ENCODE data around the gene CBR4. TPM values are rescaled to one million over a fixed set of nuclear protein-coding genes. Genes with fewer than 3 reads are reported as not detected.
"Not testable (repeated sequence)": the region's sequence is repeated elsewhere in the genome, so short reads cannot be mapped to it uniquely, and the experiment has no call there.

CBR4 gene
- polyA plus RNA-seq, 2 donors: 6.1 to 7.7 TPM

DNA sequence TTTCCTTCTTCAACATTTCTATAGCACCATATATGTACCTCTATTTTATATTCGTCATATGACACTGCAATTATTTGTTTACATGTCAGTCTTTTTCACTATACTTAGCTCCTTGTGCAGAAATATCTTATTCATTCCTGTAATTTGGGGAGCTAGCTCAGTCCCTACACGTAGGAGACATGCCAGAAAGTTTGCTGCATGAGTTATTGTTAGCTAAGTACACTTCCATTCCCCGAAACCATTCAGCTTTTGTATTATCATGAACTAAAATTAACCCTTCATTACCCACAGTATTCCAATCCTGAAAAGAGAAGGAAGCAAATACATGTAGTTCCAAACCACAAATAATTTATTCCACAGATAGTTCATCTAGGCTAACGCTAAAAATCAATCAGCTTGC lies 10.2 kb downstream of the CBR4 start:
- no peak overlapping the region for H3K4me3 ChIP-seq (ENCODE audit: low read depth in 1 of 2, low read length in 2 of 2)
- no peak overlapping the region for H3K27ac ChIP-seq (ENCODE audit: low read depth in 2 of 2, low read length in 1 of 2)
- H3K4me1 ChIP-seq (ENCODE audit: control insufficient read depth in 2 of 2, insufficient read depth in 2 of 2, low read length in 1 of 2): no peaks in the 10 kb centered on the region
- no peaks in the 10 kb centered on the region for H3K27me3 ChIP-seq (ENCODE audit: control insufficient read depth in 1 of 2, insufficient read depth in 2 of 2, low read length in 2 of 2)
- WGBS, 2 donors: 32 to 40% methylated on average over 4 of the region's 4 CpGs
- no peaks in the 10 kb centered on the region for H3K9me3 ChIP-seq (ENCODE audit: control insufficient read depth in 2 of 2, insufficient read depth in 1 of 2, low read depth in 1 of 2, low read length in 1 of 2)
- H3K36me3 ChIP-seq (ENCODE audit: control insufficient read depth in 2 of 2, insufficient read depth in 2 of 2, low read length in 1 of 2): peaks cover 0 to 2% of the 10 kb centered on the region in 2 donors

DNA sequence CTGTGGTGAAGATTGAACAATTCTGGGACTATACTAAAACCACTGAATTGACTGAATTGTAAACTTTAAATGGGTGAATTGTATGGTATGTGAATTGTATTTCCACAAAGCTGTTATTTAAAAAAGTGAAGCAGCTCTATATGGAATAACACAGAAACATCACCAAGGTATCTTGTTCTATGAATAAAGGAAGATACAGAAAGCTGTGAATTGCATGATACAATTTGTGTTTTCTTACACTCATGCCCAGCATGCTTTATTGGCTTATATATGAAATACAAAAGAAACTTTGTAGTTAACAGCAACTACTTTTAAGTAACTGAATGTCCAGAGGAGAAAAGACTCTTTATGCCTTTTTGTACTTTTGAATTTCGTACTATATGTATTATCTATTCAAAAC lies 11.5 kb downstream of the CBR4 start:
- H3K27ac ChIP-seq (ENCODE audit: low read depth in 2 of 2, low read length in 1 of 2): no peak overlapping the region
- no peaks in the 10 kb centered on the region for H3K9me3 ChIP-seq (ENCODE audit: control insufficient read depth in 2 of 2, insufficient read depth in 1 of 2, low read depth in 1 of 2, low read length in 1 of 2)
- H3K4me3 ChIP-seq (ENCODE audit: low read depth in 1 of 2, low read length in 2 of 2): no peak overlapping the region
- H3K27me3 ChIP-seq (ENCODE audit: control insufficient read depth in 1 of 2, insufficient read depth in 2 of 2, low read length in 2 of 2): no peaks in the 10 kb centered on the region
- H3K36me3 ChIP-seq (ENCODE audit: control insufficient read depth in 2 of 2, insufficient read depth in 2 of 2, low read length in 1 of 2): peaks cover 0 to 2% of the 10 kb centered on the region in 2 donors
- no peaks in the 10 kb centered on the region for H3K4me1 ChIP-seq (ENCODE audit: control insufficient read depth in 2 of 2, insufficient read depth in 2 of 2, low read length in 1 of 2)
- 79 to 92% methylated on average over 1 of the region's 1 CpG for WGBS, 2 donors

DNA sequence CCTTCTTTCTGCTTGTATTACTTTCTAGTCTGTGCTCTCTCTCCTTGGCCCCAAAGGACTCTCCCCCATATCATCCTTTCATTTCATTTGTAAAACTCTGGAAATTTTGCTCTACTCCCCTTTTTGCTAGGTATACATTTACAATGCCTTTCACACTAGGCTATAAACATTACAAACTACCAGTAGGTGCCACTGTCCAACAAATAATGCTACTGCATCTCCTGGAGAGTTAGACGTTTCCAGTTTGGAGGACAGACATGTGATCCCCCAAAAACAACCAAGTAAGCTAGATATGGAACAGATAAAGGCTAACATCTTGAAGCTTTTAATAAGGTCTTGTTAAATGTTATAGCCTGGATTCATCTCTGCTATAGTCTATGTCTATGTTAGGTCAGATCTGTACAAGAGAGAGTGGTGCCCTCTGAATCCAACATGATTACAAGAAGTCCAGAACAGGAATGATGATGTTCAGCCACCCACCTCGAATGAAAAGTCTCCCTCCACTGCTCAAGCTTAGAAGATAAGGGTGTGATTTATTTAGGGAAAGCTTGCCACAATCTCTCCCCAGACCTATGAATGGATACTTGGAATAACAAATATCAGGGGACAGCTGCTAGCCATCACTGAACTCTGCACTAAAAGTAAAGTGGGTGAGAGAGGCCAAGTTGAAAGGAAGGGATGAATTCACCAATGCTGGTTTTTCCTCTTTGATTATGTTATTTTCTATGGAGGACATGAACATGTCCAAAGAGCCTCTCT lies 14.3 kb downstream of the CBR4 start:
- Histone ChIP-seq H3K27ac (ENCODE audit: low read depth in 2 of 2, low read length in 1 of 2) (no peak overlapping the region), H3K9me3 (ENCODE audit: control insufficient read depth in 2 of 2, insufficient read depth in 1 of 2, low read depth in 1 of 2, low read length in 1 of 2) (no peaks in the 10 kb centered on the region), H3K4me1 (ENCODE audit: control insufficient read depth in 2 of 2, insufficient read depth in 2 of 2, low read length in 1 of 2) (no peaks in the 10 kb centered on the region), H3K27me3 (ENCODE audit: control insufficient read depth in 1 of 2, insufficient read depth in 2 of 2, low read length in 2 of 2) (no peaks in the 10 kb centered on the region), H3K36me3 (ENCODE audit: control insufficient read depth in 2 of 2, insufficient read depth in 2 of 2, low read length in 1 of 2) (no peaks in the 10 kb centered on the region), H3K4me3 (ENCODE audit: low read depth in 1 of 2, low read length in 2 of 2) (no peak overlapping the region)
- WGBS, 2 donors: 21 to 26% methylated on average over 2 of the region's 2 CpGs

DNA sequence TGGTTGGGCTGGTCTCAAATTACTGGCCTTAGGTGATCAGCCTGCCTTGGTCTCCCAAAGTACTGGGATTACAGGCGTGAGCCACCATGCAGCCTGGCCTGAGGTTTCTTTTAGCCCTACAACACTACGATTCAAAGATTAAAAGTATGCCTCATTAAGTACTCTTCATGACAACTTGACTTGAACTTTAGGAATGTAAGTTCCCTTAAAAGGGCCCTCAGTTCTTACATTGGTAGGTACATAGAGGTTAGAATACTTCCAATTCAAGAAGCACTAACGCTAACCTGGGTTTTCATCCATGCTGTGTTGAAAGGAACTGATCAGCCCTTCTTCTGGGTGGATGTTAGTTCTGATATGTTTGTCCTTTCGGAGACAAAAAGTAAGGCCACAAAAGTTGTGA lies 15.1 kb downstream of the CBR4 start:
- no peaks in the 10 kb centered on the region for H3K4me1 ChIP-seq (ENCODE audit: control insufficient read depth in 2 of 2, insufficient read depth in 2 of 2, low read length in 1 of 2)
- no peaks in the 10 kb centered on the region for H3K27me3 ChIP-seq (ENCODE audit: control insufficient read depth in 1 of 2, insufficient read depth in 2 of 2, low read length in 2 of 2)
- WGBS, 2 donors: 93 to 96% methylated on average over 4 of the region's 4 CpGs
- no peak overlapping the region for H3K4me3 ChIP-seq (ENCODE audit: low read depth in 1 of 2, low read length in 2 of 2)
- H3K9me3 ChIP-seq (ENCODE audit: control insufficient read depth in 2 of 2, insufficient read depth in 1 of 2, low read depth in 1 of 2, low read length in 1 of 2): no peaks in the 10 kb centered on the region
- no peak overlapping the region for H3K27ac ChIP-seq (ENCODE audit: low read depth in 2 of 2, low read length in 1 of 2)
- H3K36me3 ChIP-seq (ENCODE audit: control insufficient read depth in 2 of 2, insufficient read depth in 2 of 2, low read length in 1 of 2): no peaks in the 10 kb centered on the region

DNA sequence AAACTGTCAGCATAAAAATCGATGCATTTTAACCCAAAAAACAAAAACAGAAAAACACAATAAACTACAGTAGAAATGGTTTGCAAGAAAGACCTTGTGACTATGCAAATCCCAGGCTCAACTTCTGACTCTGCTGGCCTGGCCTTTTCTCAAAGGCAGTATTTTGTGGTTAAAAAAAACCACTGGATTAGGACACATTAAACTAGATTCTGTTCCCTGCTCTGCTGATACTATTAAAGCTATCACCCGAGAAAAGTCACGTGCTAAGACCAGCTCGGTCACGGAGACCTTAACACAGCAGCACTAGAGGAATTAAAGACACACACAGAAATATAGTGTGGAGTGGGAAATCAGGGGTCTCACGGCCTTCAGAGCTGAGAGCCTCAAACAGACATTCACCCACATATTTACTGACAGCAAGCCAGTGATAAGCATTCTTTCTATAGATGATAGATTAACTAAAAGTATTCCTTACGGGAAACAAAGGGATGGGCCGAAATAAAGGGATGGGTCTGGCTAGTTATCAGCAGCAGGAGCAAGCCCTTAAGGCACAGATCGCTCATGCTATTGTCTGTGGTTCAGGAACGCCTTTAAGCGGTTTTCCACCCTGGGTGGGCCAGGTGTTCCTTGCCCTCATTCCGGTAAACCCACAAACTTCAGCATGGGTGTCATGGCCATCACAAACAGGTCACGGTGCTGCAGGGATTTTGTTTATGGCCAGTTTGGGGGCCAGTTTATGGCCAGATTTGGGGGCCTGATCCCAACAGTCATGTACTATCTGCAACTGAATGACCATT lies 16.1 kb downstream of the CBR4 start:
- Histone ChIP-seq H3K36me3 (ENCODE audit: control insufficient read depth in 2 of 2, insufficient read depth in 2 of 2, low read length in 1 of 2) (no peaks in the 10 kb centered on the region), H3K27me3 (ENCODE audit: control insufficient read depth in 1 of 2, insufficient read depth in 2 of 2, low read length in 2 of 2) (no peaks in the 10 kb centered on the region), H3K4me1 (ENCODE audit: control insufficient read depth in 2 of 2, insufficient read depth in 2 of 2, low read length in 1 of 2) (no peaks in the 10 kb centered on the region), H3K4me3 (ENCODE audit: low read depth in 1 of 2, low read length in 2 of 2) (no peak overlapping the region), H3K27ac (ENCODE audit: low read depth in 2 of 2, low read length in 1 of 2) (no peak overlapping the region), H3K9me3 (ENCODE audit: control insufficient read depth in 2 of 2, insufficient read depth in 1 of 2, low read depth in 1 of 2, low read length in 1 of 2) (no peaks in the 10 kb centered on the region)
- 64 to 76% methylated on average over 13 of the region's 13 CpGs for WGBS, 2 donors

DNA sequence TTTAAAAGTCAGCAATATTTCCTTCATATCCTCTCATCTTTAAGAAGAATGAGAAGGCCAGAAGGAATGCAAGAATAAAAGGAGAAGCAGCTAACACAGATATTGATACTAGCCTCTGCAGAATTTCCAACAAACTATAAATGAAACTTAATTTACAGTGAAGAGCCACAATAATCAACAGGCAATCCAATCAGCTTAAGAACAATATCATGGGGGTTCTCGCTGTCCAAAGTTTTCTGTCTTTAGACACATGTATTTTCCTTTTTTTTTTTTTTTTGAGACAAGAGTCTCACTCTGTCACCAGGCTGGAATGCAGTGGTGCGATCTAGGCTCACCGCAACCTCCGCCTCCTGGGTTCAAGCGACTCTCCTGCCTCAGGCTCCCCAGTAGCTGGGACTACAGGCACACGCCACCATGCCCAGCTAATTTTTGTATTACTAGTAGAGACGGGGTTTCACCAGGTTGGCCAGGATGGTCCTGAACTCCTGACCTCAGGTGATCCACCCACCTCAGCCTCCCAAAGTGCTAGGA lies 17.0 kb downstream of the CBR4 start:
- 92% methylated on average over 7 of the region's 7 CpGs for WGBS, 2 donors
- not testable (repeated sequence) for H3K4me1 ChIP-seq (ENCODE audit: control insufficient read depth in 2 of 2, insufficient read depth in 2 of 2, low read length in 1 of 2); H3K9me3 ChIP-seq (ENCODE audit: control insufficient read depth in 2 of 2, insufficient read depth in 1 of 2, low read depth in 1 of 2, low read length in 1 of 2); H3K36me3 ChIP-seq (ENCODE audit: control insufficient read depth in 2 of 2, insufficient read depth in 2 of 2, low read length in 1 of 2); H3K4me3 ChIP-seq (ENCODE audit: low read depth in 1 of 2, low read length in 2 of 2); H3K27me3 ChIP-seq (ENCODE audit: control insufficient read depth in 1 of 2, insufficient read depth in 2 of 2, low read length in 2 of 2); H3K27ac ChIP-seq (ENCODE audit: low read depth in 2 of 2, low read length in 1 of 2)

DNA sequence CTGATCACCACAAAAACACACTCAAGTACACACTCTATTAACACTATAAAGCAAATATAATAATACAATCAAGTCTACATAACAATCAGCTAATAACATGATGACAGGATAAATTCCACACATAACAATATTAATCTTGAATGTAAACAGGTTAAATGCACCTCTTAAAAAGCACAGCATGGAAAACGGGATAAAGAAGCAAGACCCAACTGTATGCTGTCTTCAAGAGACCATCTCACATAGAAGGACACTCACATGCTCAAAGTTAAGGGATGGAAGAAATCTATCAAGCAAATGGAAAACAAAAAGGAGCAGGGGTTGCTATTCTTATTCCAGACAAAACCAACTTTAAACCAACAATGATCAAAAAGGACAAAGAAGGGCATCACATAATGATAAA lies 28.1 kb downstream of the CBR4 start:
- H3K27me3 ChIP-seq (ENCODE audit: control insufficient read depth in 1 of 2, insufficient read depth in 2 of 2, low read length in 2 of 2): no peaks in the 10 kb centered on the region
- WGBS, 2 donors: 88 to 97% methylated on average over 1 of the region's 1 CpG
- no peak overlapping the region for H3K27ac ChIP-seq (ENCODE audit: low read depth in 2 of 2, low read length in 1 of 2)
- no peaks in the 10 kb centered on the region for H3K4me1 ChIP-seq (ENCODE audit: control insufficient read depth in 2 of 2, insufficient read depth in 2 of 2, low read length in 1 of 2)
- H3K4me3 ChIP-seq (ENCODE audit: low read depth in 1 of 2, low read length in 2 of 2): no peak overlapping the region
- peaks cover 0 to 3% of the 10 kb centered on the region in 2 donors for H3K9me3 ChIP-seq (ENCODE audit: control insufficient read depth in 2 of 2, insufficient read depth in 1 of 2, low read depth in 1 of 2, low read length in 1 of 2)
- peaks cover 0 to 3% of the 10 kb centered on the region in 2 donors for H3K36me3 ChIP-seq (ENCODE audit: control insufficient read depth in 2 of 2, insufficient read depth in 2 of 2, low read length in 1 of 2)

DNA sequence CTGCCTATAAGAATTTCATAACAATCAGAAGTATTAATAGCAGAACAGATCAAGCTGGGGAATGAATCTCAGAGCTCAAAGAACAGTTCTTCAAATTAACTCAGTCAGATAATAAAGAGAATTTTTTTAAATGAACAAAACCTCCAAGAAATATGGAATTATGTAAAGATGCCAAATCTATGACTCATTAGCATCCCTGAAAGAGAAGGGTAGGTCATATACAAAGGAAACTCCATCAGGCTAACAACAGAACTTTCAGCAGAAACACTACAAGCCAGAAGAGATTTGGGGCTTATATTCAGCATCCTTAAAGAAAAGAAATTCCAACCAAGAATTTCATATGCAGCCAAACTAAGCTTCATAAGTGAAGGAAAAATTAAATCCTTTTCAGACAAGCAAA lies 28.6 kb downstream of the CBR4 start:
- H3K4me1 ChIP-seq (ENCODE audit: control insufficient read depth in 2 of 2, insufficient read depth in 2 of 2, low read length in 1 of 2): no peaks in the 10 kb centered on the region
- H3K36me3 ChIP-seq (ENCODE audit: control insufficient read depth in 2 of 2, insufficient read depth in 2 of 2, low read length in 1 of 2): peaks cover 0 to 3% of the 10 kb centered on the region in 2 donors
- H3K4me3 ChIP-seq (ENCODE audit: low read depth in 1 of 2, low read length in 2 of 2): no peak overlapping the region
- H3K9me3 ChIP-seq (ENCODE audit: control insufficient read depth in 2 of 2, insufficient read depth in 1 of 2, low read depth in 1 of 2, low read length in 1 of 2): peaks cover 0 to 3% of the 10 kb centered on the region in 2 donors
- H3K27me3 ChIP-seq (ENCODE audit: control insufficient read depth in 1 of 2, insufficient read depth in 2 of 2, low read length in 2 of 2): no peaks in the 10 kb centered on the region
- H3K27ac ChIP-seq (ENCODE audit: low read depth in 2 of 2, low read length in 1 of 2): no peak overlapping the region

DNA sequence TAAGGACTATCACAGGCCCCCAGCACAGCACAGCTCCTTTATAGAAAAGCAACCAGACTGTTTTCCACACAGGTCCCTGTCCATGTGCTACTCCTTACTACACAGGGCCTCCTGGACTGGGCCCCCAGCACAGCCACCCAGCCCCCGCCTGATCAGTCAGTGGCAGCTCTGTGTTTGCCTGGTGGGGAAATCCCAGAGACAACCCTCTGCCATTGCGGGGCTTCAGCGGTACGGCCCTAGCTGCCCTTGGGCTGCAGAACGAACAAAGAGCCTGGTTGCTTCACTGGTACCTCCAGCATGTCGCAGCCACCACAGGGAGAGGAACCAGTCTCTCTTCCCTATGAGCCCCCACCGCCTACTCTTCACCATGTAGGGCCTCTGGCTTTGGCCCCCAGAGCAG lies 30.7 kb downstream of the CBR4 start:
- H3K36me3 ChIP-seq (ENCODE audit: control insufficient read depth in 2 of 2, insufficient read depth in 2 of 2, low read length in 1 of 2): peaks cover 4 to 16% of the 10 kb centered on the region in 2 donors
- H3K4me3 ChIP-seq (ENCODE audit: low read depth in 1 of 2, low read length in 2 of 2): no peak overlapping the region
- no peaks in the 10 kb centered on the region for H3K4me1 ChIP-seq (ENCODE audit: control insufficient read depth in 2 of 2, insufficient read depth in 2 of 2, low read length in 1 of 2)
- H3K27me3 ChIP-seq (ENCODE audit: control insufficient read depth in 1 of 2, insufficient read depth in 2 of 2, low read length in 2 of 2): no peaks in the 10 kb centered on the region
- 78 to 90% methylated on average over 6 to 7 of the region's 7 CpGs for WGBS, 2 donors
- H3K9me3 ChIP-seq (ENCODE audit: control insufficient read depth in 2 of 2, insufficient read depth in 1 of 2, low read depth in 1 of 2, low read length in 1 of 2): peaks cover 6 to 16% of the 10 kb centered on the region in 2 donors
- no peak overlapping the region for H3K27ac ChIP-seq (ENCODE audit: low read depth in 2 of 2, low read length in 1 of 2)

All from esophagus (tissue), 2 donors.